NCI-H2227 (cell line): ENCODE measurements around the gene SLC31A2.

Experiments
- DNase-seq: peaks from one replicate; lab custom pipeline; 2025; ENCODE audit not compliant: unreplicated experiment; lab: John Stamatoyannopoulos, UW

SLC31A2 gene

GRCh38 chr9:113185271-113185670, 34.5 kb downstream of the SLC31A2 start:
- DNase-seq = no peak

DNA sequence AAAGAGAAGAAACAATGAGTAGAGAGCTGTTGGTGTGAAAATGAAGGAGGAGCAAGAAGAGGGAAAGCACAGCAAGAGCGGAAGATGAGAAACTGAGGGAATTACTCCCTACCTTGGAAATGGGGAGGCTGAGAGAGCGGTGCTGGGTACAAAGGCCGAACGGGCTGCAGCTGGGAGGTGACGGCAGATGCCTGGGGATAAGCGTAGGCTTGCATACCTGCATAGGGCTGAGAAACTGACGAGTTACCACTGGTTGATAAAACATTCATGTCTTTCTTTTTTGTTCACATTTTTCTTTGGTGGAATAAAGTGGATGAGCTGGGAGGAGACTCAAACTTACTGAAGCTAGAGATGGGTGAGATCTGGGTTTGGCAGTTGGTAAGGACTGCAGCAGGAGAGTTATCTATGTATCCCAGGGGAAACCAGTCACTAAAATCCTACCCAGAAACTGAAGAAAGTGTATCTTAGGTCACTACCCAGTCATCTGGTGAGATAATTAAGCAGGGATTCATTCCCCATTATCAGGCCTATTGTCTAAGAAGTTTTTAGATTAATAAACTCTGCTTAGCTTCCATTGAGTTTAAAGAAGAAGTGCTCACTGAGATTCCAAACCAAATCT, 35.4 kb downstream of the SLC31A2 start:
- no peak for DNase-seq

- no peak for DNase-seq
Observed at GRCh38 chr9:113187929-113188595, 37.3 kb downstream of the SLC31A2 start.

GRCh38 chr9:113192455-113192854, 41.6 kb downstream of the SLC31A2 start:
- no peak for DNase-seq

- no peak for DNase-seq
Observed at GRCh38 chr9:113199683-113200329, 49.0 kb downstream of the SLC31A2 start.

GRCh38 chr9:113205432-113205831, 54.6 kb downstream of the SLC31A2 start:
- DNase-seq = no peak

DNA sequence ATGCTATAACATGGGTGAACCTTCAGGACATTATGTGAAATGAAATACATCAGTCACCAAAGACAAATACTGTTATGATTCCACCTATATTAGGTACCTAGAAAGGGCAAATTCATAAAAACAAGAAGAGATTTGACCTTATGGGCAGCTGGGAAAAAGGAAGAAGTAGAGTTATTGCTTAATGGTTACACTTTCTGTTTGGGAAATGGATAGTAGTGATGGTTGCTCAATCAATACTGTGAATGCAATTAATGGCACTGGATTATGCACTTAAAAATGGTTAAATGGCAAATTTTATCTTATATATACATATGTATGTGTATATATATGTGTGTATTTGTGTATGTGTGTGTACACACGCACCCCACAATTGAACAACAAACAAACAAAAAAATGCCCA, 55.1 kb downstream of the SLC31A2 start:
- no peak for DNase-seq

- DNase-seq = no peak
Observed at GRCh38 chr9:113210815-113211214, 60.0 kb downstream of the SLC31A2 start.
